ENCODE measurements around the gene CDC5L. TPM values are rescaled to one million over a fixed set of nuclear protein-coding genes. Genes with fewer than 3 reads are reported as not detected.

Gene CDC5L
- total RNA-seq, 1 donor from 2014 or later, result 19.0 TPM

GRCh38 chr6:44463728-44464450 lies 76.4 kb downstream of the CDC5L start:
- Mint-ChIP-seq H3K36me3 (ENCODE audit: low read depth) (no peaks in the 10 kb centered on the region), H3K9me3 (ENCODE audit: low read depth) (no peaks in the 10 kb centered on the region), H3K4me1 (ENCODE audit: low read depth) (peaks cover 29% of the 10 kb centered on the region), H3K27ac (ENCODE audit: unreplicated experiment) (peak overlapping the region; percentile 62), H3K4me3 (ENCODE audit: unreplicated experiment) (no peak overlapping the region), H3K27me3 (ENCODE audit: low read depth) (no peaks in the 10 kb centered on the region)
- DNase-seq (ENCODE audit: low spot score), result no peak
- TF ChIP-seq, protein P1, sequence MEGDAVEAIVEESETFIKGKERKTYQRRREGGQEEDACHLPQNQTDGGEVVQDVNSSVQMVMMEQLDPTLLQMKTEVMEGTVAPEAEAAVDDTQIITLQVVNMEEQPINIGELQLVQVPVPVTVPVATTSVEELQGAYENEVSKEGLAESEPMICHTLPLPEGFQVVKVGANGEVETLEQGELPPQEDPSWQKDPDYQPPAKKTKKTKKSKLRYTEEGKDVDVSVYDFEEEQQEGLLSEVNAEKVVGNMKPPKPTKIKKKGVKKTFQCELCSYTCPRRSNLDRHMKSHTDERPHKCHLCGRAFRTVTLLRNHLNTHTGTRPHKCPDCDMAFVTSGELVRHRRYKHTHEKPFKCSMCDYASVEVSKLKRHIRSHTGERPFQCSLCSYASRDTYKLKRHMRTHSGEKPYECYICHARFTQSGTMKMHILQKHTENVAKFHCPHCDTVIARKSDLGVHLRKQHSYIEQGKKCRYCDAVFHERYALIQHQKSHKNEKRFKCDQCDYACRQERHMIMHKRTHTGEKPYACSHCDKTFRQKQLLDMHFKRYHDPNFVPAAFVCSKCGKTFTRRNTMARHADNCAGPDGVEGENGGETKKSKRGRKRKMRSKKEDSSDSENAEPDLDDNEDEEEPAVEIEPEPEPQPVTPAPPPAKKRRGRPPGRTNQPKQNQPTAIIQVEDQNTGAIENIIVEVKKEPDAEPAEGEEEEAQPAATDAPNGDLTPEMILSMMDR (IDR thresholded peaks at IDR 0.05), result no peak

DNA sequence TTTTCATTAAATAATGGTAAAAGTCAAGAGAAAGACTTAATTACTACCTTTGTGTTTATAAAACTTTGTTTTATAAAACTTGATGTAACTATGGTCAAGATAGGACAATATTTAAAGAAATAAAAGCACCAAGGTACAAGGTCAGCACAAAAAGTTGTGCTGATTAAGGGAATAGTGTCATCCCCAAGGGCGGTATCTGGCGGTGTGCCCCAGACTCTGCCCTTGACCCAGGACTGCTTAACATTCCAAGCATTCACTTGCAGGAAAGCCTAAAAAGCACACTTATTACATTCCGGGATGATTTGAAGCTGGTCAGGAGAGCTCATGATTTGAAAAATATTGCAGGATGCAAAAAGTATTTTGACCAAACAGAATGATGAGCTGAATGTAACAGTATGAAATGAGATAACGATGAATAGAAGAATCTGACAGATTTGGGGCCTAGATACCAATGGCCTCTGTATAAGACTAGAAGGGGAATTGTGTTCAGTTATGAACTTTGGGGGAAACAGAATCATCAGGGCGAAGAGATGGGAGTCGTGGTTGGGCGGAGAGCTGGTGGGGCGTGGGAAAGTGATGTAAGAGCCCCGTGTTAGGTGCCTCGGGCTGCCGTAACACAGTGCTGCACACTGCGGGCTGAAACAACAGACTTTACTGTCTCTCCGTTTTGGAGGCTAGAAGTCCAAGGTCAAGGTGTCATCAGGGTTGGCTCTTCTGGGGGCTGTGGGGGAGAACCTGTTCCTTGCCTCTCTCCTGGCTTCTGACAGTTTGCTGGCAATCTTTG lies 77.2 kb downstream of the CDC5L start:
- Mint-ChIP-seq H3K27me3 (ENCODE audit: low read depth) (no peaks in the 10 kb centered on the region), H3K36me3 (ENCODE audit: low read depth) (no peaks in the 10 kb centered on the region), H3K4me3 (ENCODE audit: unreplicated experiment) (no peak overlapping the region), H3K27ac (ENCODE audit: unreplicated experiment) (peak overlapping the region; percentile 62), H3K4me1 (ENCODE audit: low read depth) (peaks cover 29% of the 10 kb centered on the region), H3K9me3 (ENCODE audit: low read depth) (no peaks in the 10 kb centered on the region)
- TF ChIP-seq, protein P1 (IDR thresholded peaks at IDR 0.05), result no peak
- no peak for DNase-seq (ENCODE audit: low spot score)

DNA sequence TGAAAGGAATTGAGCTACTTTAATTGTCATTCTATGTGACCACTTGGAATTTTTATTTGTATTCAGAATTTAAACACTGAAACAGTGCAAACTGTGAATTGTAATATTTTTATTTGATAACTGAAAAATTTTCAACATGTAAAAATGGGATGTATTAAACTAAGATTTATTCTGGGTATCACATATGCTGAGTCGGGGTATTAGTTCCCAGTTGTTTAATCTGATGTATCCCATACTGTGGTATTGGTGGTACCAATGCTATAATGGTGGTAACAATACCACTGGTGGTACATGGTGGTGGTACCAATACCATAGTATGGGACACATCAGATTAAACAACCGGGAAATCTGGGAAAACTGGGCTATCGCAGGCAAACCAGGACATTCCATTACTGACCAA lies 79.4 kb downstream of the CDC5L start:
- Mint-ChIP-seq H3K4me3 (ENCODE audit: unreplicated experiment) (no peak overlapping the region), H3K4me1 (ENCODE audit: low read depth) (peaks cover 30% of the 10 kb centered on the region), H3K36me3 (ENCODE audit: low read depth) (no peaks in the 10 kb centered on the region), H3K27me3 (ENCODE audit: low read depth) (no peaks in the 10 kb centered on the region), H3K27ac (ENCODE audit: unreplicated experiment) (no peak overlapping the region), H3K9me3 (ENCODE audit: low read depth) (no peaks in the 10 kb centered on the region)
- TF ChIP-seq, protein P1 (IDR thresholded peaks at IDR 0.05), result no peak
- DNase-seq (ENCODE audit: low spot score), result no peak

DNA sequence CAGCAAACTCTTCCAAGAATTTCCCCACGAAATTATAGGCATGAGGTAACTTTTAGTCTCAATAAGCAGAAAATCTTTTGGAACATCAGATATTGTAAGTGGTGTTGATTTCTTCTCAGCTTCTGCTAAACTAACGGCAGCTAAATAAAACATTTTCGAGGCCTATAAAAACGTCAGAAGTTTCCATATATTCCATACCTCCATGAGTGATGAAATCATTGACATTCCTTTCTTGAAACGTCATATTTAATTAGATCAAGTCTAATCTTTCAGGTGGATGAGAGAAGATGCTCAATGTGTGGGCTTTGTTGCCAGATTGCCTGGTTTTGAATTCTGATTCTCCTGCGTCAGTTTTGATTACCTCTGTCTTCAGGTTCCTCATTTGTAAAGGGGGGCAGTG lies 81.3 kb downstream of the CDC5L start:
- TF ChIP-seq, protein P1 (IDR thresholded peaks at IDR 0.05), result no peak
- Mint-ChIP-seq H3K9me3 (ENCODE audit: low read depth) (no peaks in the 10 kb centered on the region), H3K4me3 (ENCODE audit: unreplicated experiment) (no peak overlapping the region), H3K36me3 (ENCODE audit: low read depth) (no peaks in the 10 kb centered on the region), H3K27ac (ENCODE audit: unreplicated experiment) (no peak overlapping the region), H3K27me3 (ENCODE audit: low read depth) (no peaks in the 10 kb centered on the region), H3K4me1 (ENCODE audit: low read depth) (peaks cover 33% of the 10 kb centered on the region)
- DNase-seq (ENCODE audit: low spot score), result no peak

DNA sequence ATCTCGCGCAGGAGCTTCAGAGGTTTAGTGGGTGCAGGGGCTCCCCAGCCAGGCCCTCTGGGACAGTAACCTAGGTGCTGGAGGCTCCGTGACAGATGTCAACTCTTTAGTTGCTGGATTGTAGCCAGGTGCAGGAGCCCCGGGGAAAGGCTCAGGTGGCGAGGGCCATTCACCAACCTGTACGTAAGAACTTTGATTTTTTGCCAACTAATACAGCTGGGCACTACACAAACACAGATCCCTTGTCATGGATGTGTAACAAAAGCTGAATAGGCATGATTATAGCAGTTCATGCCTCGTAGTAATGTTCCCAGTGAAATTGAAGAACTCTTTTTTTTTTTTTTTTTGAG lies 82.6 kb downstream of the CDC5L start:
- Mint-ChIP-seq H3K27me3 (ENCODE audit: low read depth) (no peaks in the 10 kb centered on the region), H3K4me3 (ENCODE audit: unreplicated experiment) (no peak overlapping the region), H3K4me1 (ENCODE audit: low read depth) (peaks cover 20% of the 10 kb centered on the region), H3K27ac (ENCODE audit: unreplicated experiment) (no peak overlapping the region), H3K36me3 (ENCODE audit: low read depth) (no peaks in the 10 kb centered on the region), H3K9me3 (ENCODE audit: low read depth) (no peaks in the 10 kb centered on the region)
- no peak for DNase-seq (ENCODE audit: low spot score)
- TF ChIP-seq, protein P1 (IDR thresholded peaks at IDR 0.05), result peak; percentile 54
